HepG2 (cell line): ENCODE measurements around the gene HHATL. TPM values are rescaled to one million over a fixed set of nuclear protein-coding genes. Genes with fewer than 3 reads are reported as not detected.

Source experiments
- ATF3 ChIP-seq: sonication (generic); formaldehyde crosslinking; IDR thresholded peaks from 2 replicates; pipeline ENCODE4 v1.4.0; 2020; ENCODE audit warnings: missing genetic modification reagents
- CERS6 ChIP-seq: sonication (generic); formaldehyde crosslinking; IDR thresholded peaks from 2 replicates; pipeline ENCODE4 v1.5.0; 2020; ENCODE audit warnings: missing genetic modification reagents
- ETV5 ChIP-seq: IDR thresholded peaks from 2 replicates; pipeline ENCODE4 v1.6.1; 2018; ENCODE audit warnings: missing biosample characterization, missing genetic modification reagents, inconsistent platforms, borderline replicate concordance
- FIP1L1 ChIP-seq: fragments of 200-400 bp; formaldehyde crosslinking; IDR thresholded peaks from 2 replicates; pipeline ENCODE4 v1.6.1; 2018; ENCODE audit warnings: low read depth, mild to moderate bottlenecking, low read length, moderate library complexity, borderline replicate concordance; ENCODE audit not compliant: insufficient read depth
- GATAD1 ChIP-seq: IDR thresholded peaks from 2 replicates; pipeline ENCODE4 v1.6.1; 2016; ENCODE audit warnings: missing genetic modification reagents, missing compliant biosample characterization
- GLI4 ChIP-seq: sonication (generic); formaldehyde crosslinking; IDR thresholded peaks from 2 replicates; pipeline ENCODE4 v1.5.1; 2020; ENCODE audit warnings: missing genetic modification reagents, mild to moderate bottlenecking, moderate library complexity, borderline replicate concordance
- HCFC1 ChIP-seq: fragments of 150-350 bp; IDR thresholded peaks from 2 replicates; pipeline ENCODE4 v1.6.1; 2014; ENCODE audit warnings: low read depth, low read length
- HNRNPLL ChIP-seq: fragments of 200-400 bp; formaldehyde crosslinking; IDR thresholded peaks from 2 replicates; pipeline ENCODE4 v1.6.1; 2017; ENCODE audit warnings: mild to moderate bottlenecking, low read depth, low read length; ENCODE audit not compliant: poor library complexity, severe bottlenecking
- NCOR1 ChIP-seq: fragments of 200-600 bp; sonication (generic); IDR thresholded peaks from 2 replicates; pipeline ENCODE4 v1.7.0; 2017; ENCODE audit warnings: antibody characterized with exemption, low read length, borderline replicate concordance
- RNF219 ChIP-seq: sonication (generic); formaldehyde crosslinking; IDR thresholded peaks from 2 replicates; pipeline ENCODE4 v1.5.0; 2020; ENCODE audit warnings: mild to moderate bottlenecking, missing genetic modification reagents
- RXRB ChIP-seq: IDR thresholded peaks from 2 replicates; pipeline ENCODE4 v1.6.1; 2016; ENCODE audit warnings: borderline replicate concordance, missing genetic modification reagents, missing compliant biosample characterization
- SMARCC2 ChIP-seq: fragments of 450-650 bp; IDR thresholded peaks from 2 replicates; pipeline ENCODE4 v1.6.1; 2017; ENCODE audit warnings: antibody characterized with exemption, mild to moderate bottlenecking
- SP2 ChIP-seq: sonication (generic); formaldehyde crosslinking; IDR thresholded peaks from 2 replicates; pipeline ENCODE4 v1.5.1; 2020; ENCODE audit warnings: mild to moderate bottlenecking, missing genetic modification reagents
- ZNF318 ChIP-seq: sonication (generic); formaldehyde crosslinking; IDR thresholded peaks from 2 replicates; pipeline ENCODE4 v1.4.0; 2020; ENCODE audit warnings: mild to moderate bottlenecking, missing genetic modification reagents
- ZNF441 ChIP-seq: sonication (generic); formaldehyde crosslinking; IDR thresholded peaks from 2 replicates; pipeline ENCODE4 v1.7.0; 2021; ENCODE audit warnings: missing genetic modification reagents, borderline replicate concordance
- ZNF484 ChIP-seq: sonication (generic); formaldehyde crosslinking; IDR thresholded peaks from 2 replicates; pipeline ENCODE4 v1.5.1; 2020; ENCODE audit warnings: mild to moderate bottlenecking, low read depth, missing genetic modification reagents, borderline replicate concordance
- ZNF775 ChIP-seq: sonication (generic); formaldehyde crosslinking; IDR thresholded peaks from 2 replicates; pipeline ENCODE4 v1.4.0; 2020; ENCODE audit warnings: missing genetic modification reagents, mild to moderate bottlenecking, moderate library complexity, borderline replicate concordance
- polyA plus RNA-seq, 8 experiments: library from polyadenylated mRNA; depleted of rRNA in 3 of 8; stranded (reverse) in 7 of 8; unstranded in 1 of 8; fragments of >200 nt; fragmentation: Illumina TruSeq in 4 of 8; extraction: Trizol in 4 of 8; gene quantifications; 2 replicates each; pipeline versions ENCODE4 v1.2.1 to v1.2.3, GENCODE V29; 2011 to 2016; ENCODE audit warnings: low read depth in 4 of 8, missing spikeins in 1 of 8, mixed read lengths in 1 of 8; ENCODE audit not compliant: insufficient read depth in 1 of 8
- total RNA-seq, 5 experiments: library from RNA; depleted of rRNA; stranded (reverse); fragments of >200 nt; fragmentation: Illumina TruSeq; extraction: Trizol; gene quantifications; 2 replicates each; pipeline ENCODE4 v1.2.3, GENCODE V29; 2016; ENCODE audit warnings: low read depth in 1 of 5

Gene HHATL
- total and polyA plus RNA-seq, 2 of the 13 experiments (the other 11 are each of a cell fraction or from before 2014, with no cell fraction given), result 0.26 TPM; not detected in 1

GRCh38 chr3:42732829-42733459 is 30.3 kb upstream of the HHATL start (continued):
- TF ChIP-seq ZNF318 (CRISPR knock-in tag) (no peak), HCFC1 (no peak), RXRB (CRISPR knock-in tag) (0 out of 2 replicates have a peak, but pooled peaks have one; percentile 12), ATF3 (CRISPR knock-in tag) (no peak), GATAD1 (CRISPR knock-in tag) (no peak), SP2 (CRISPR knock-in tag) (no peak), ETV5 (CRISPR knock-in tag) (no peak; the same call in 1 of the 2 replicates), SMARCC2 (no peak), NCOR1 (no peak), ZNF484 (CRISPR knock-in tag) (no peak), GLI4 (CRISPR knock-in tag) (no peak), CERS6 (CRISPR knock-in tag) (no peak), RNF219 (CRISPR knock-in tag) (no peak), HNRNPLL (no peak), ZNF775 (CRISPR knock-in tag) (no peak), FIP1L1 (no peak), ZNF441 (CRISPR knock-in tag) (no peak)
